ENCODE measurements around the gene PRODH2. TPM values are rescaled to one million over a fixed set of nuclear protein-coding genes. Genes with fewer than 3 reads are reported as not detected.
A peak's percentile ranks its signal among the peaks of the same experiment; 100 is the strongest.
"Not testable (repeated sequence)": the region's sequence is repeated elsewhere in the genome, so short reads cannot be mapped to it uniquely, and the experiment has no call there.

Gene PRODH2
- total RNA-seq, 1 experiment from 2014 or later, result not detected

- Histone ChIP-seq H3K4me1 (ENCODE audit: insufficient read depth, low read length) (peaks cover 7% of the 10 kb centered on the region), H3K9me2 (replicated peaks; ENCODE audit: low read length) (no peaks in the 10 kb centered on the region), H3F3A (ENCODE audit: low read length, unreplicated experiment) (no peaks in the 10 kb centered on the region), H3K27ac (ENCODE audit: low read length) (no peak overlapping the region), H3K9ac (ENCODE audit: low read length) (no peak overlapping the region), H3K4me2 (ENCODE audit: low read length) (peak overlapping the region; percentile 98), H3K27me3 (ENCODE audit: low read length) (no peaks in the 10 kb centered on the region), H3K4me3 (ENCODE audit: low read length) (peak overlapping the region; percentile 66), H4K20me1 (ENCODE audit: low read length) (no peaks in the 10 kb centered on the region), H3K36me3 (ENCODE audit: low read depth, low read length) (no peaks in the 10 kb centered on the region), H3K79me2 (ENCODE audit: low read length) (no peaks in the 10 kb centered on the region), H3K9me3 (ENCODE audit: low read length) (no peaks in the 10 kb centered on the region), H2AFZ (ENCODE audit: low read length) (peak overlapping the region; percentile 65)
- intact Hi-C loops (cut with micrococcal nuclease), result loop anchor here (2.0 kb wide), 1 partner anchor 34 kb away; no protein-coding TSS in a partner anchor
- TF ChIP-seq CTCF (conservative IDR thresholded peaks at IDR 0.05; ENCODE audit: low read depth, low read length), result no peak
- no peak for TF ChIP-seq EZH2phosphoT487 (IDR thresholded peaks at IDR 0.05; ENCODE audit: borderline replicate concordance, low read length)
- no peak for TF ChIP-seq EZH2 (IDR thresholded peaks at IDR 0.05; ENCODE audit: low read length, unreplicated experiment)
- DNase-seq, result peak; percentile 1
- ATAC-seq, result no peak
- no TSS peak for BruUV-seq (replicated peaks)
- POLR2A ChIA-PET (ENCODE audit: unreplicated experiment), result no interaction called here
- CTCF ChIA-PET, result no interaction called here
Measured at GRCh38 chr19:35774274-35775045, 38.2 kb downstream of the PRODH2 start.

- CTCF ChIA-PET, result no interaction called here
- Histone ChIP-seq H3K4me1 (ENCODE audit: insufficient read depth, low read length) (peaks cover 7% of the 10 kb centered on the region), H3K36me3 (ENCODE audit: low read depth, low read length) (no peaks in the 10 kb centered on the region), H4K20me1 (ENCODE audit: low read length) (no peaks in the 10 kb centered on the region), H3K27ac (ENCODE audit: low read length) (no peak overlapping the region), H3K9me2 (replicated peaks; ENCODE audit: low read length) (no peaks in the 10 kb centered on the region), H3K4me2 (ENCODE audit: low read length) (no peak overlapping the region), H3K79me2 (ENCODE audit: low read length) (no peaks in the 10 kb centered on the region), H3K9me3 (ENCODE audit: low read length) (no peaks in the 10 kb centered on the region), H3F3A (ENCODE audit: low read length, unreplicated experiment) (no peaks in the 10 kb centered on the region), H2AFZ (ENCODE audit: low read length) (no peak overlapping the region), H3K4me3 (ENCODE audit: low read length) (no peak overlapping the region), H3K27me3 (ENCODE audit: low read length) (no peaks in the 10 kb centered on the region), H3K9ac (ENCODE audit: low read length) (no peak overlapping the region)
- ATAC-seq (no peak), DNase-seq (no peak)
- no peak for TF ChIP-seq CTCF (conservative IDR thresholded peaks at IDR 0.05; ENCODE audit: low read depth, low read length)
- no peak for TF ChIP-seq EZH2 (IDR thresholded peaks at IDR 0.05; ENCODE audit: low read length, unreplicated experiment)
- TF ChIP-seq EZH2phosphoT487 (IDR thresholded peaks at IDR 0.05; ENCODE audit: borderline replicate concordance, low read length), result no peak
- POLR2A ChIA-PET (ENCODE audit: unreplicated experiment), result no interaction called here
- intact Hi-C loops (cut with micrococcal nuclease), result no loop called here
- no TSS peak for BruUV-seq (replicated peaks)
Measured at GRCh38 chr19:35773020-35773806, 39.4 kb downstream of the PRODH2 start.

GRCh38 chr19:35772362-35772761, 40.3 kb downstream of the PRODH2 start:
- H3K4me2 ChIP-seq (ENCODE audit: low read length); intact Hi-C loops (cut with micrococcal nuclease); H3K79me2 ChIP-seq (ENCODE audit: low read length); H2AFZ ChIP-seq (ENCODE audit: low read length); H3K4me3 ChIP-seq (ENCODE audit: low read length); H3K4me1 ChIP-seq (ENCODE audit: insufficient read depth, low read length); CTCF ChIA-PET; H3K9ac ChIP-seq (ENCODE audit: low read length); H3K36me3 ChIP-seq (ENCODE audit: low read depth, low read length); POLR2A ChIA-PET (ENCODE audit: unreplicated experiment); H3K27me3 ChIP-seq (ENCODE audit: low read length); ATAC-seq; H3K9me2 ChIP-seq (replicated peaks; ENCODE audit: low read length); H3F3A ChIP-seq (ENCODE audit: low read length, unreplicated experiment); H3K9me3 ChIP-seq (ENCODE audit: low read length); H3K27ac ChIP-seq (ENCODE audit: low read length); DNase-seq; H4K20me1 ChIP-seq (ENCODE audit: low read length); BruUV-seq (replicated peaks): not testable (repeated sequence)

Data from PC-3 (cell line).